ENCODE results near the gene NPHS2. TPM values are rescaled to one million over a fixed set of nuclear protein-coding genes. Genes with fewer than 3 reads are reported as not detected.

The NPHS2 gene
- total and polyA plus RNA-seq, 8 donors: 0.55 TPM; not detected in 7

DNA sequence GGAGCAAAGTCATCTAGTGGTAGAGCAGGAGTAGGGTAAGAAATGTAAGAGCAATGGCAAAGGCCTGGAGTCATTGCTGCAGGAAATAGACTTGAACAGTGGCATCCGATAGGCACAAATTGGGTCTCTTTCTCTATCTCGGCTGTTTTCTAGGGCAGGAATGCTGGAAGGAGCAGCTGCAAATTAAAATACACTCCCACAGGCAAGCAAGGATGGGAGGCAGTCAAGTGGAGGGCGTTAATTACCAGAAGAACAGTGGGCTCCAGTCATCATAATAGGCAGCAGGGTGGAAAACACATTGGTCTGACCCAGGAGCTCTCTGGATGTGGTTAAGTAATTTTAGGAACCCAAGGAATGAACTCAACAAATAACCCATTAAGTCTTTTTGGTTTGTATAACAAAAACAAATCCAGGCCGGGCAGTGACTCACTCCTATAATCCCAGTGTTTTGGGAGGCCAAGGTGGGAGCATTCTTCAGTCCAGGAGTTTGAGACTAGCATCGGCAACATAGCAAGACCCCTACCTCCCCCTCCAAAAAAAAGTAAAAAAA, 8.1 kb upstream of the NPHS2 start:
- H3K36me3 ChIP-seq: no peaks in the 10 kb centered on the region
- TF ChIP-seq POLR2A (IDR thresholded peaks at IDR 0.05) (no peak), POLR2AphosphoS5 (IDR thresholded peaks at IDR 0.05) (no peak), EP300 (IDR thresholded peaks at IDR 0.05) (no peak)
- TF ChIP-seq, protein P1, sequence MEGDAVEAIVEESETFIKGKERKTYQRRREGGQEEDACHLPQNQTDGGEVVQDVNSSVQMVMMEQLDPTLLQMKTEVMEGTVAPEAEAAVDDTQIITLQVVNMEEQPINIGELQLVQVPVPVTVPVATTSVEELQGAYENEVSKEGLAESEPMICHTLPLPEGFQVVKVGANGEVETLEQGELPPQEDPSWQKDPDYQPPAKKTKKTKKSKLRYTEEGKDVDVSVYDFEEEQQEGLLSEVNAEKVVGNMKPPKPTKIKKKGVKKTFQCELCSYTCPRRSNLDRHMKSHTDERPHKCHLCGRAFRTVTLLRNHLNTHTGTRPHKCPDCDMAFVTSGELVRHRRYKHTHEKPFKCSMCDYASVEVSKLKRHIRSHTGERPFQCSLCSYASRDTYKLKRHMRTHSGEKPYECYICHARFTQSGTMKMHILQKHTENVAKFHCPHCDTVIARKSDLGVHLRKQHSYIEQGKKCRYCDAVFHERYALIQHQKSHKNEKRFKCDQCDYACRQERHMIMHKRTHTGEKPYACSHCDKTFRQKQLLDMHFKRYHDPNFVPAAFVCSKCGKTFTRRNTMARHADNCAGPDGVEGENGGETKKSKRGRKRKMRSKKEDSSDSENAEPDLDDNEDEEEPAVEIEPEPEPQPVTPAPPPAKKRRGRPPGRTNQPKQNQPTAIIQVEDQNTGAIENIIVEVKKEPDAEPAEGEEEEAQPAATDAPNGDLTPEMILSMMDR (IDR thresholded peaks at IDR 0.05): no peak
- DNase-seq: no peak
- no peak overlapping the region for H3K27ac ChIP-seq
- H3K4me3 ChIP-seq: no peak overlapping the region
- peaks cover 6 to 12% (median 9%) of the 10 kb centered on the region in 4 donors for H3K4me1 ChIP-seq
- H3K27me3 ChIP-seq: peaks cover 0 to 23% (median 7%) of the 10 kb centered on the region in 3 donors
- intact Hi-C loops (cut with DNase I; ENCODE audit: low total_unique reads): no loop called here
- WGBS, 5 donors: 80 to 92% (median 84%) methylated on average over 5 of the region's 5 CpGs
- H3K9me3 ChIP-seq: no peaks in the 10 kb centered on the region

DNA sequence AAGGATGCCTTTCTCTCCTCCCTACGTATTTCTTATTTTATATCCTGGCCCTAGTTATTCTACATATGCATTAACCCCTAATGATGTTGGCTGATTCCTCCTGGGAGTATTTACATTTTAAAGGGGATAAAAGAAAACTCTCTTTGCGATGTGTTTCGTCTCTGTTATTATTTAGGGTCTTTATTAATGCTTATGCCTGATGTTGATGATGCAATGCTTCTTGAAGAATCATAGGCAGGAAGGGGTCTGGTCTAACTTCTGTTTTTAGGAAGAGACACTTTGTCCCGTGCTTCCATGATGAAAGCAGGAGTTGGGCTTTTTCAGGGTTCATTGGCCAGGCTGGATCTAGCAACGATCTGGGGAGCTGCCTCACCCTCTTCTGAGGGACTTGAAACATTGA, 761 bp upstream of the NPHS2 start:
- peaks cover 10 to 71% (median 24%) of the 10 kb centered on the region in 3 donors for H3K27me3 ChIP-seq

DNA sequence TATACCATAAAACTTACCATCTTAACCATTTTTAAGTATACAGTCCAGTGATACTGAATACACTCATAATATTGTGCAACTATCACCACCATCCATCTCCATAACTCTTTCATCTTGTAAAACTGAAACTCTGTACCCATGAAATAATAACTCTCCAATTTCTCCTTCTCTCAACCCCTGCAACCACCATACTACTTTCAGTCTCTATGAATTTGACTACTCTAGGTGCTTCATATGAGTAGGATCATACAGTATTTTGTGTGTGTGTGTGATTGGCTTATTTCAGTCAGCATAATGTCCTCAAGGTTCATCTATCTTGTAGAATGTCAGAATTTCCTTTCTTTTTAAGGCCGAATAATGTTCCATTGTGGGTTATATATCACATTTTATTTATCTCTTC, 17.7 kb downstream of the NPHS2 start:
- 89 to 93% (median 92%) methylated on average over 1 of the region's 1 CpG for WGBS, 5 donors

More for the DNA sequence above, 761 bp upstream of the NPHS2 start:
- WGBS, 5 donors: 41 to 57% (median 42%) methylated on average over 5 of the region's 5 CpGs
- TF ChIP-seq POLR2A (IDR thresholded peaks at IDR 0.05): no peak
- no peak for TF ChIP-seq EP300 (IDR thresholded peaks at IDR 0.05)
- no peak for TF ChIP-seq POLR2AphosphoS5 (IDR thresholded peaks at IDR 0.05)
- TF ChIP-seq, protein P1 (IDR thresholded peaks at IDR 0.05): no peak
- intact Hi-C loops (cut with DNase I; ENCODE audit: low total_unique reads): no loop called here
- peaks cover 6 to 12% (median 10%) of the 10 kb centered on the region in 4 donors for H3K4me1 ChIP-seq
- no peaks in the 10 kb centered on the region for H3K36me3 ChIP-seq
- H3K27ac ChIP-seq: no peak overlapping the region
- H3K9me3 ChIP-seq: peaks cover 0 to 4% (median under 1%) of the 10 kb centered on the region in 4 donors
- H3K4me3 ChIP-seq: no peak overlapping the region
- DNase-seq: no peak

DNA sequence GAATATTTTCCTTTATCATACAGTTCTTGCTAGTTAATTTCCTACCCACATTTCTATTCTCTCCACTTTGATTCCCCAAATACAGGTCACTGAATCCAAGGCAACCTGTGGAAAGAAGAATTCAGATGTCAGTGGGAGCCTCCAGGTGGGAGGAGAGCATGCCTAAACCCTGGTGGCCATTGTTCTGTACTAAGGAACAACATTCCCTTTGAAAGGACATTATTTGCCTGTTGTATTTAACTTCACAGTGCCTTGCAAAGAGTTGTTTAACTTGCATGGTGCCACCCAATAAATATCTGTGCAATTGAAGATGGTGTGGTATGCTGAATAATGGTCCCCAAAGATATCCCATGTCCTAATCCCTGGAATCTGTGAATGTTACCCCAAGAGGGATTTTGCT, 21.3 kb downstream of the NPHS2 start:
- H3K36me3 ChIP-seq: no peaks in the 10 kb centered on the region
- intact Hi-C loops (cut with DNase I; ENCODE audit: low total_unique reads): no loop called here
- no peaks in the 10 kb centered on the region for H3K9me3 ChIP-seq
- peaks cover 0 to 8% (median 0%) of the 10 kb centered on the region in 4 donors for H3K4me1 ChIP-seq
- H3K27me3 ChIP-seq: no peaks in the 10 kb centered on the region
- DNase-seq: no peak
- H3K27ac ChIP-seq: no peak overlapping the region
- TF ChIP-seq, protein P1 (IDR thresholded peaks at IDR 0.05): no peak
- TF ChIP-seq POLR2A (IDR thresholded peaks at IDR 0.05): no peak
- no peak for TF ChIP-seq POLR2AphosphoS5 (IDR thresholded peaks at IDR 0.05)
- TF ChIP-seq EP300 (IDR thresholded peaks at IDR 0.05): no peak
- H3K4me3 ChIP-seq: no peak overlapping the region

More for the DNA sequence above, 17.7 kb downstream of the NPHS2 start:
- intact Hi-C loops (cut with DNase I; ENCODE audit: low total_unique reads): no loop called here
- Histone ChIP-seq H3K27ac (no peak overlapping the region), H3K36me3 (no peaks in the 10 kb centered on the region), H3K9me3 (no peaks in the 10 kb centered on the region), H3K27me3 (no peaks in the 10 kb centered on the region), H3K4me3 (no peak overlapping the region), H3K4me1 (peaks cover 0 to 5% (median 0%) of the 10 kb centered on the region in 4 donors)
- TF ChIP-seq EP300 (IDR thresholded peaks at IDR 0.05): no peak
- no peak for TF ChIP-seq POLR2AphosphoS5 (IDR thresholded peaks at IDR 0.05)
- no peak for TF ChIP-seq POLR2A (IDR thresholded peaks at IDR 0.05)
- no peak for DNase-seq

All from stomach (tissue), 9 donors.